IMR-90 (cell line): ENCODE data around the gene FOXL3. TPM values are rescaled to one million over a fixed set of nuclear protein-coding genes. Genes with fewer than 3 reads are reported as not detected.

Experiments
- ATAC-seq: fragments of 200-7000 bp; cut with Tn5 transposase; 2 replicates; pipeline ENCODE4 v1.9.1; 2020; ENCODE audit warnings: low read depth, mild to moderate bottlenecking, moderate library complexity
- BruUV-seq: library from RNA; stranded (reverse); fragments of 400-500 nt; replicated peaks from 2 replicates; lab custom pipeline; 2021; lab: Mats Ljungman, UMichigan
- CTCF ChIA-PET: fragments of 300-600 bp; formaldehyde crosslinking; extraction: SDS; loops from one replicate; lab custom pipeline; 2021; ENCODE audit warnings: antibody characterized with exemption; lab: Yijun Ruan, JAX
- POLR2A ChIA-PET: fragments of 300-600 bp; sonication (Branson Sonifier 250); formaldehyde crosslinking; loops from one replicate; lab custom pipeline; 2022; ENCODE audit warnings: antibody characterized with exemption; ENCODE audit not compliant: unreplicated experiment; lab: Charles Lee
- DNase-seq: peaks from one replicate; pipeline ENCODE4 v3.0.0; 2013
- H2AFZ ChIP-seq: replicated peaks from 2 replicates; pipeline ENCODE3; 2013; ENCODE audit warnings: low read length, mild to moderate bottlenecking; ENCODE audit not compliant: poor library complexity
- H2AK5ac ChIP-seq: 2 replicates; pipeline ENCODE4 v1.6.1; 2013; ENCODE audit warnings: low read depth, low read length, inconsistent platforms
- H2AK9ac ChIP-seq: replicated peaks from 2 replicates; pipeline ENCODE3; 2013; ENCODE audit warnings: mild to moderate bottlenecking, low read depth, low read length, moderate library complexity; ENCODE audit not compliant: poor library complexity
- H2BK120ac ChIP-seq: 2 replicates; pipeline ENCODE4 v1.6.1; 2013; ENCODE audit warnings: low read depth, low read length, inconsistent platforms
- H2BK15ac ChIP-seq: 3 replicates; pipeline ENCODE4 v1.6.1; 2013; ENCODE audit warnings: low read depth, low read length, inconsistent platforms
- H2BK20ac ChIP-seq: 2 replicates; pipeline ENCODE4 v1.6.1; 2013; ENCODE audit warnings: low read depth, mild to moderate bottlenecking, inconsistent platforms, low read length, moderate library complexity
- H2BK5ac ChIP-seq: 2 replicates; pipeline ENCODE4 v1.6.1; 2013; ENCODE audit warnings: mild to moderate bottlenecking, low read depth, low read length, inconsistent platforms; ENCODE audit not compliant: poor library complexity, severe bottlenecking
- H3K14ac ChIP-seq: replicated peaks from 2 replicates; pipeline ENCODE4 v1.6.1; 2013; ENCODE audit warnings: low read depth, low read length, inconsistent platforms
- H3K18ac ChIP-seq: 2 replicates; pipeline ENCODE4 v1.6.1; 2013; ENCODE audit warnings: low read depth, low read length, control low read depth
- H3K23ac ChIP-seq: 2 replicates; pipeline ENCODE4 v1.6.1; 2013; ENCODE audit warnings: low read depth, low read length, inconsistent platforms
- H3K27ac ChIP-seq: 2 replicates; pipeline ENCODE4 v1.5.1; 2013; ENCODE audit warnings: mild to moderate bottlenecking, control low read depth, low read length; ENCODE audit not compliant: insufficient read depth
- H3K27me3 ChIP-seq: 2 replicates; pipeline ENCODE4 v1.6.1; 2013; ENCODE audit warnings: low read length; ENCODE audit not compliant: control insufficient read depth, insufficient read depth
- H3K36me3 ChIP-seq: 2 replicates; pipeline ENCODE4 v1.6.1; 2013; ENCODE audit warnings: low read length, mixed read lengths; ENCODE audit not compliant: control insufficient read depth, insufficient read depth
- H3K4ac ChIP-seq: 2 replicates; pipeline ENCODE4 v1.6.1; 2013; ENCODE audit warnings: low read depth, low read length, inconsistent platforms
- H3K4me1 ChIP-seq: 2 replicates; pipeline ENCODE4 v1.6.1; 2013; ENCODE audit warnings: low read length, mixed read lengths; ENCODE audit not compliant: control insufficient read depth, insufficient read depth
- H3K4me2 ChIP-seq: 2 replicates; pipeline ENCODE4 v1.6.1; 2013; ENCODE audit warnings: low read depth, mild to moderate bottlenecking, control low read depth, low read length, moderate library complexity
- H3K4me3 ChIP-seq: 2 replicates; pipeline ENCODE4 v1.5.1; 2013; ENCODE audit warnings: low read depth, mild to moderate bottlenecking, control low read depth, low read length, moderate library complexity; ENCODE audit not compliant: insufficient read depth
- H3K56ac ChIP-seq: 2 replicates; pipeline ENCODE4 v1.6.1; 2013; ENCODE audit warnings: low read length, inconsistent platforms; ENCODE audit not compliant: insufficient read depth; ENCODE audit errors: extremely low read depth
- H3K79me1 ChIP-seq, 2 experiments: 2 replicates each; pipeline ENCODE4 v1.6.1; 2013; ENCODE audit warnings: low read length in 2 of 2, inconsistent platforms in 1 of 2, low read depth in 1 of 2
- H3K9ac ChIP-seq: 2 replicates; pipeline ENCODE4 v1.6.1; 2013; ENCODE audit warnings: low read depth, low read length, control low read depth
- H3K9me1 ChIP-seq: 2 replicates; pipeline ENCODE4 v1.6.1; 2013; ENCODE audit warnings: low read length, inconsistent platforms; ENCODE audit not compliant: insufficient read depth
- H3K9me3 ChIP-seq: 2 replicates; pipeline ENCODE4 v1.6.1; 2013; ENCODE audit warnings: low read length; ENCODE audit not compliant: control insufficient read depth, insufficient read depth
- H4K20me1 ChIP-seq: 2 replicates; pipeline ENCODE4 v1.6.1; 2013; ENCODE audit warnings: low read length, inconsistent platforms; ENCODE audit not compliant: insufficient read depth
- H4K5ac ChIP-seq: 2 replicates; pipeline ENCODE4 v1.6.1; 2013; ENCODE audit warnings: mild to moderate bottlenecking, low read depth, low read length, control low read depth
- H4K8ac ChIP-seq, 2 experiments: 2 replicates each; pipeline ENCODE4 v1.6.1; 2013; ENCODE audit warnings: low read depth in 2 of 2, low read length in 2 of 2, control low read depth in 1 of 2, inconsistent platforms in 1 of 2
- H4K91ac ChIP-seq: 2 replicates; pipeline ENCODE4 v1.6.1; 2013; ENCODE audit warnings: low read depth, low read length, inconsistent platforms; ENCODE audit not compliant: insufficient read depth
- BHLHE40 ChIP-seq: fragments of 150-350 bp; IDR thresholded peaks from 2 replicates; pipeline ENCODE4 v1.6.1; 2016; ENCODE audit warnings: mild to moderate bottlenecking, low read depth, low read length
- CEBPB ChIP-seq: IDR thresholded peaks from 2 replicates; pipeline ENCODE4 v1.6.1; 2012; ENCODE audit warnings: low read depth, low read length, improper control_type of control experiment
- CHD1 ChIP-seq: IDR thresholded peaks from 2 replicates; pipeline ENCODE4 v1.6.1; 2012; ENCODE audit warnings: low read depth, low read length, improper control_type of control experiment
- FOS ChIP-seq: fragments of 150-350 bp; IDR thresholded peaks from 2 replicates; pipeline ENCODE4 v1.6.1; 2016; ENCODE audit warnings: low read depth, low read length
- MAFK ChIP-seq: IDR thresholded peaks from 2 replicates; pipeline ENCODE4 v1.6.1; 2012; ENCODE audit warnings: low read depth, low read length, improper control_type of control experiment
- MAZ ChIP-seq: IDR thresholded peaks from 2 replicates; pipeline ENCODE4 v1.6.1; 2012; ENCODE audit warnings: low read depth, mild to moderate bottlenecking, low read length, improper control_type of control experiment, moderate library complexity, borderline replicate concordance
- NFE2L2 ChIP-seq: fragments of 150-350 bp; IDR thresholded peaks from 2 replicates; pipeline ENCODE4 v1.6.1; 2016; ENCODE audit warnings: low read depth, mild to moderate bottlenecking, low read length
- POLR2A ChIP-seq: IDR thresholded peaks from 2 replicates; pipeline ENCODE4 v1.6.1; 2012; ENCODE audit warnings: mild to moderate bottlenecking, low read depth, low read length
- RAD21 ChIP-seq: IDR thresholded peaks from 2 replicates; pipeline ENCODE4 v1.6.1; 2012; ENCODE audit warnings: low read length, improper control_type of control experiment
- RCOR1 ChIP-seq: IDR thresholded peaks from 2 replicates; pipeline ENCODE4 v1.6.1; 2012; ENCODE audit warnings: mild to moderate bottlenecking, low read length, improper control_type of control experiment; ENCODE audit not compliant: insufficient replicate concordance
- RFX5 ChIP-seq: IDR thresholded peaks from 2 replicates; pipeline ENCODE4 v1.8.0; 2012; ENCODE audit warnings: low read depth, mild to moderate bottlenecking, low read length, moderate library complexity
- SMC3 ChIP-seq: fragments of 150-350 bp; IDR thresholded peaks from 2 replicates; pipeline ENCODE4 v1.6.1; 2016; ENCODE audit warnings: low read depth, mild to moderate bottlenecking, antibody characterized with exemption, low read length, moderate library complexity
- WGBS, 2 experiments: methylation state at CpG; one replicate each; pipeline versions ENCODE4 v1.1.5 to v1.1.7; 2013; ENCODE audit warnings: missing lambda C conversion rate in 2 of 2; ENCODE audit not compliant: insufficient read length in 1 of 2; ENCODE audit errors: extremely low coverage in 2 of 2; 5-methylcytosine and 5-hydroxymethylcytosine counted together
- dilution Hi-C: fragments of 300-500 bp; cut with HindIII; formaldehyde crosslinking; loops from one replicate; pipeline ENCODE4 v1.14.3; 2018; ENCODE audit warnings: low sequenced_read_pairs; ENCODE audit not compliant: unreplicated experiment
- in situ Hi-C: fragments of 300-500 bp; cut with MboI; formaldehyde crosslinking; loops from 3 replicates; pipeline ENCODE4 v1.14.3; 2019; ENCODE audit warnings: low sequenced_read_pairs, inconsistent platforms, mixed read lengths
- intact Hi-C: fragments of 100-400 bp; cut with micrococcal nuclease; formaldehyde crosslinking; loops from 2 replicates; pipeline ENCODE4 v1.10.0; 2022
- polyA plus RNA-seq, 3 experiments: library from polyadenylated mRNA; depleted of rRNA; stranded (reverse); fragments of >200 nt; gene quantifications; 2 replicates each; pipeline ENCODE4 v1.2.3, GENCODE V29; 2012; ENCODE audit warnings: low replicate concordance in 1 of 3
- total RNA-seq: library from RNA; depleted of rRNA; stranded (reverse); fragments of >200 nt; gene quantifications from 2 replicates; pipeline ENCODE4 v1.2.3, GENCODE V29; 2012
- TF ChIP-seq, protein P1 (sequence below): fragments of 150-350 bp; IDR thresholded peaks from 2 replicates; pipeline ENCODE4 v1.6.1; 2016; ENCODE audit warnings: low read depth, mild to moderate bottlenecking, low read length, moderate library complexity, borderline replicate concordance
- TF ChIP-seq, protein P2 (sequence below): conservative IDR thresholded peaks from 2 replicates; pipeline ENCODE4 v1.5.1; 2012; ENCODE audit warnings: mild to moderate bottlenecking, low read depth, low read length, improper control_type of control experiment
- TF ChIP-seq, protein P3 (sequence below): fragments of 150-350 bp; IDR thresholded peaks from 2 replicates; pipeline ENCODE4 v1.6.1; 2017; ENCODE audit warnings: mild to moderate bottlenecking, antibody characterized with exemption, low read length, low read depth

The FOXL3 gene
- total and polyA plus RNA-seq, 2 of the 4 experiments (the other 2 are of a cell fraction) = not detected

DNA sequence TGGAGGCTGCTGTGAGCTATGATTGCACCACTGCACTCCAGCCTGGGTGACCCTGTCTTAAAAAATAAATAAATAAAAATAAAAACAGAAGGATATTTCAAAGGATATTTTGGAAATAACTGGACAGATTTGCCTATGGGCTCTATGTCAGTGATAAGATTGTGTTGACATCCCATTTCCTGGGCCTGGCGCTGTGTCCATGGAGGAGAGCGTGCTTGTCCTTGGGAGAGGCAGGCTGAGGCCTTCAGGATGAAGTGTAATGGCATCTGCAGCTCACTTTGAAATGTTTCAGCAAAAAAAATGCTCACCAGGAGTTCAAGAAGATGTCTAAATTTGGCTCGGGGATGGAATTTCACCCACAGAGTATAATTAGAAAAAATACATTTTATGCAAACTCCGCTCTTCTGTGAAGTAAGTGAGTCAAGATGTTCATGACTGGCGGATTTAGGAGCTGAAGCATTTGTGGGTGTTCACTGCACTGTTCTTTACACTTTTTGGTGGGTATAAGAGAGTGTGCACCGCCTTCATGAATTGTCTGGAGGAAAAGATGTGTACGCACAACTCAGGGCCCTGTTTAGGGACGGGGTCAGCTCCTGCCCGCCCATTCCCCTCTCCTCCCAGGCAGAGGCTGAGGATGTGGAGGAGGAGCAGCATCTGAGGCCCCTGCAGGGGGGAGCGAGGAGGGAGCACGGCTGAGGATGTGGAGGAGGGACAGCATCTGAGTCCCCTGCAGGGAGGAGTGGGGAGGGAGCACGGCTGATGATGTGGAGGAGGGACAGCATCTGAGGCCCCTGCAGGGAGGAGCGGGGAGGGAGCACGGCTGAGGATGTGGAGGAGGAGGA, 18.5 kb upstream of the FOXL3 start:
- Histone ChIP-seq H3K56ac (no peak overlapping the region), H3K79me1 (no peaks in the 10 kb centered on the region), H3K27me3 (peaks cover 10% of the 10 kb centered on the region), H2BK120ac (no peak overlapping the region), H4K5ac (no peak overlapping the region), H3K18ac (no peak overlapping the region), H2AK9ac (no peak overlapping the region), H2BK5ac (no peak overlapping the region), H3K9me3 (peaks cover 21% of the 10 kb centered on the region), H3K14ac (no peak overlapping the region), H3K23ac (no peak overlapping the region), H3K4me2 (no peak overlapping the region), H3K4me3 (no peak overlapping the region), H3K27ac (no peak overlapping the region), H3K4ac (no peak overlapping the region), H2AK5ac (no peak overlapping the region), H3K4me1 (no peaks in the 10 kb centered on the region), H2BK20ac (no peak overlapping the region), H3K9me1 (no peaks in the 10 kb centered on the region), H2AFZ (no peak overlapping the region), H4K91ac (no peak overlapping the region), H3K9ac (no peak overlapping the region), H3K36me3 (no peaks in the 10 kb centered on the region), H4K20me1 (no peaks in the 10 kb centered on the region), H4K8ac (no peak overlapping the region), H2BK15ac (no peak overlapping the region)
- 90% methylated on average over 2 of the region's 14 CpGs; no CpG with 5 or more reads in 1 of the 2 experiments for WGBS, 2 experiments
- dilution Hi-C loops = no loop called here
- POLR2A ChIA-PET = no interaction called here
- DNase-seq (no peak), ATAC-seq (no peak)
- CTCF ChIA-PET = interaction anchor here (0.8 kb wide), 1 partner anchor 114 kb away, joined by 3 read pairs; no protein-coding TSS in a partner anchor
- BruUV-seq = no TSS peak
- intact Hi-C loops = no loop called here
- in situ Hi-C loops = no loop called here
- TF ChIP-seq, protein P1, sequence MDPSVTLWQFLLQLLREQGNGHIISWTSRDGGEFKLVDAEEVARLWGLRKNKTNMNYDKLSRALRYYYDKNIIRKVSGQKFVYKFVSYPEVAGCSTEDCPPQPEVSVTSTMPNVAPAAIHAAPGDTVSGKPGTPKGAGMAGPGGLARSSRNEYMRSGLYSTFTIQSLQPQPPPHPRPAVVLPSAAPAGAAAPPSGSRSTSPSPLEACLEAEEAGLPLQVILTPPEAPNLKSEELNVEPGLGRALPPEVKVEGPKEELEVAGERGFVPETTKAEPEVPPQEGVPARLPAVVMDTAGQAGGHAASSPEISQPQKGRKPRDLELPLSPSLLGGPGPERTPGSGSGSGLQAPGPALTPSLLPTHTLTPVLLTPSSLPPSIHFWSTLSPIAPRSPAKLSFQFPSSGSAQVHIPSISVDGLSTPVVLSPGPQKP = no peak
- TF ChIP-seq CHD1 = no peak
- no peak for TF ChIP-seq MAFK
- TF ChIP-seq RAD21 = no peak
- TF ChIP-seq RCOR1 = no peak
- TF ChIP-seq CEBPB = no peak
- TF ChIP-seq, protein P2, sequence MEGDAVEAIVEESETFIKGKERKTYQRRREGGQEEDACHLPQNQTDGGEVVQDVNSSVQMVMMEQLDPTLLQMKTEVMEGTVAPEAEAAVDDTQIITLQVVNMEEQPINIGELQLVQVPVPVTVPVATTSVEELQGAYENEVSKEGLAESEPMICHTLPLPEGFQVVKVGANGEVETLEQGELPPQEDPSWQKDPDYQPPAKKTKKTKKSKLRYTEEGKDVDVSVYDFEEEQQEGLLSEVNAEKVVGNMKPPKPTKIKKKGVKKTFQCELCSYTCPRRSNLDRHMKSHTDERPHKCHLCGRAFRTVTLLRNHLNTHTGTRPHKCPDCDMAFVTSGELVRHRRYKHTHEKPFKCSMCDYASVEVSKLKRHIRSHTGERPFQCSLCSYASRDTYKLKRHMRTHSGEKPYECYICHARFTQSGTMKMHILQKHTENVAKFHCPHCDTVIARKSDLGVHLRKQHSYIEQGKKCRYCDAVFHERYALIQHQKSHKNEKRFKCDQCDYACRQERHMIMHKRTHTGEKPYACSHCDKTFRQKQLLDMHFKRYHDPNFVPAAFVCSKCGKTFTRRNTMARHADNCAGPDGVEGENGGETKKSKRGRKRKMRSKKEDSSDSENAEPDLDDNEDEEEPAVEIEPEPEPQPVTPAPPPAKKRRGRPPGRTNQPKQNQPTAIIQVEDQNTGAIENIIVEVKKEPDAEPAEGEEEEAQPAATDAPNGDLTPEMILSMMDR = no peak
- TF ChIP-seq RFX5 = no peak
- no peak for TF ChIP-seq POLR2A
- no peak for TF ChIP-seq NFE2L2
- no peak for TF ChIP-seq MAZ
- TF ChIP-seq BHLHE40 = no peak
- TF ChIP-seq FOS = no peak
- TF ChIP-seq, protein P3, sequence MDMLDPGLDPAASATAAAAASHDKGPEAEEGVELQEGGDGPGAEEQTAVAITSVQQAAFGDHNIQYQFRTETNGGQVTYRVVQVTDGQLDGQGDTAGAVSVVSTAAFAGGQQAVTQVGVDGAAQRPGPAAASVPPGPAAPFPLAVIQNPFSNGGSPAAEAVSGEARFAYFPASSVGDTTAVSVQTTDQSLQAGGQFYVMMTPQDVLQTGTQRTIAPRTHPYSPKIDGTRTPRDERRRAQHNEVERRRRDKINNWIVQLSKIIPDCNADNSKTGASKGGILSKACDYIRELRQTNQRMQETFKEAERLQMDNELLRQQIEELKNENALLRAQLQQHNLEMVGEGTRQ = no peak
- TF ChIP-seq SMC3 = no peak
